Stimulated activated CD8-positive, alpha-beta memory T cell treated with anti-CD3 and anti-CD28 coated beads, Interleukin-15, amount 100 ng/mL, for 1 hour (primary cell): ENCODE data around the gene COL6A1.

ENCODE experiments used
- DNase-seq: peaks from one replicate; pipeline ENCODE4 v3.0.0-alpha.2; 2020; ENCODE audit warnings: low read depth

The COL6A1 gene

GRCh38 chr21:45994086-45994661 lies 12.6 kb downstream of the COL6A1 start:
- DNase-seq = no peak

- DNase-seq = no peak
Observed at GRCh38 chr21:45994759-45995685, 13.5 kb downstream of the COL6A1 start.

GRCh38 chr21:45995686-45996179 lies 14.2 kb downstream of the COL6A1 start:
- no peak for DNase-seq

GRCh38 chr21:45996311-45997204 lies 15.0 kb downstream of the COL6A1 start:
- no peak for DNase-seq

- DNase-seq = no peak
Observed at GRCh38 chr21:45997205-45997494, 15.6 kb downstream of the COL6A1 start.

GRCh38 chr21:45997495-45998275 lies 16.1 kb downstream of the COL6A1 start:
- DNase-seq = no peak

GRCh38 chr21:45998276-45998701 lies 16.7 kb downstream of the COL6A1 start:
- no peak for DNase-seq

GRCh38 chr21:45998871-45999580 lies 17.5 kb downstream of the COL6A1 start:
- DNase-seq = no peak

- DNase-seq = no peak
Observed at GRCh38 chr21:45999581-46000181, 18.1 kb downstream of the COL6A1 start.

GRCh38 chr21:46000182-46000730 lies 18.7 kb downstream of the COL6A1 start:
- DNase-seq = no peak

- DNase-seq = no peak
Observed at GRCh38 chr21:46000731-46001641, 19.4 kb downstream of the COL6A1 start.

- no peak for DNase-seq
Observed at GRCh38 chr21:46001821-46002681, 20.5 kb downstream of the COL6A1 start.

- no peak for DNase-seq
Observed at GRCh38 chr21:46002841-46003574, 21.4 kb downstream of the COL6A1 start.

- DNase-seq = no peak
Observed at GRCh38 chr21:46003575-46004007, 22.0 kb downstream of the COL6A1 start.

- DNase-seq = no peak
Observed at GRCh38 chr21:46004168-46004861, 22.7 kb downstream of the COL6A1 start.

GRCh38 chr21:46005081-46005480 lies 23.5 kb downstream of the COL6A1 start:
- no peak for DNase-seq

- DNase-seq = no peak
Observed at GRCh38 chr21:46005481-46005881, 23.9 kb downstream of the COL6A1 start.
